ENCODE results near the gene MPPED1.

MPPED1 gene, protein sequence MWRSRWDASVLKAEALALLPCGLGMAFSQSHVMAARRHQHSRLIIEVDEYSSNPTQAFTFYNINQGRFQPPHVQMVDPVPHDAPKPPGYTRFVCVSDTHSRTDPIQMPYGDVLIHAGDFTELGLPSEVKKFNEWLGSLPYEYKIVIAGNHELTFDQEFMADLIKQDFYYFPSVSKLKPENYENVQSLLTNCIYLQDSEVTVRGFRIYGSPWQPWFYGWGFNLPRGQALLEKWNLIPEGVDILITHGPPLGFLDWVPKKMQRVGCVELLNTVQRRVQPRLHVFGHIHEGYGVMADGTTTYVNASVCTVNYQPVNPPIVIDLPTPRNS

DNA sequence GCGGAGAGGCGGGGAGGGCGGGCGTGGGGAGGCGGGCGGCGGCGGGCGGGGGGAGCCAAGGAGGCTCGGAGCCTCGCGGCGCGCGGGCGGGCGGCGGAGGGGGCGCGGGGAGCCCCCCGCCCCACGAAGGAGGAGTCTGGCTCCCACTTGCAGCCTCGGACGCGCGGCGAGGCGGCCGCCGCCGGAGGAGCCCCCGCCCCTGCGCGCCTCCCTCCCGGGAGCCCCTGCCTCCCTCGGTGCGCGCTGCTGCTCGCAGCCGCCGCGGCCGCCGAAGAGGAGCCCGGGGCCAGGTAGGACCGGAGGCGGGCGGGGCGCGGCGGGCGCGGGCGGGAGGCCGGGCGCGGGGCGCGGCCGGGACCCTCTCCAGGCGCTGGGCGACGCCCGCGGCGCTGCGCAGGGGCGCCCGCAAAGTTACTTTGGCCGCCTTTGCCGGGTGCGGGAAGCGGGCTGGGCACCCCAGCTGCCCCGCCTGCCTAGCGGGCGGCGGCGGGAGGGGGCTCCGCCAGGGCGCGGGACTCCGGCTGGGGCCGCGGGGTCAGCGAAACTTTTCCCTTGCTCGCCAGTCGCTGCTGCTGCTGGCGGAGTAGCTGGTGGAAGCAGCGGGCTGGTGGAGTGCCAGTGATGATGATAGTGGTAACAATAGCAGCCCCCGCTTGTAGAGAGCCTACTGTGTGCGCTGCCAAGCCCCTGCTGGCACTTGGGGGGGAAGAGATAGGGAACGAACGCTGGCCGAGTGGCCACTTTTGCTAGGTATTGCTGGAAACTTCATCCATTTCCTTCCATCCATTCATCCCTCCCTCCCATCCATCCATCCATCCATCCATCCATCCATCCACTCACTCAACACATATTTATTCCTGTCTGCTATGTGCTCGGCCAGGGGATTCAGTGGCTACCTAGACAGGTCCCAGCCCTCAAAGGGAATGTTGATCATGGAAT, at the start of gene MPPED1:
Gene MPPED1, plus strand, starts transcription at position 146 of the 939 bp plus-strand sequence. CDS start 12,972 bp downstream, outside the sequence.
- no peak for DNase-seq

DNA sequence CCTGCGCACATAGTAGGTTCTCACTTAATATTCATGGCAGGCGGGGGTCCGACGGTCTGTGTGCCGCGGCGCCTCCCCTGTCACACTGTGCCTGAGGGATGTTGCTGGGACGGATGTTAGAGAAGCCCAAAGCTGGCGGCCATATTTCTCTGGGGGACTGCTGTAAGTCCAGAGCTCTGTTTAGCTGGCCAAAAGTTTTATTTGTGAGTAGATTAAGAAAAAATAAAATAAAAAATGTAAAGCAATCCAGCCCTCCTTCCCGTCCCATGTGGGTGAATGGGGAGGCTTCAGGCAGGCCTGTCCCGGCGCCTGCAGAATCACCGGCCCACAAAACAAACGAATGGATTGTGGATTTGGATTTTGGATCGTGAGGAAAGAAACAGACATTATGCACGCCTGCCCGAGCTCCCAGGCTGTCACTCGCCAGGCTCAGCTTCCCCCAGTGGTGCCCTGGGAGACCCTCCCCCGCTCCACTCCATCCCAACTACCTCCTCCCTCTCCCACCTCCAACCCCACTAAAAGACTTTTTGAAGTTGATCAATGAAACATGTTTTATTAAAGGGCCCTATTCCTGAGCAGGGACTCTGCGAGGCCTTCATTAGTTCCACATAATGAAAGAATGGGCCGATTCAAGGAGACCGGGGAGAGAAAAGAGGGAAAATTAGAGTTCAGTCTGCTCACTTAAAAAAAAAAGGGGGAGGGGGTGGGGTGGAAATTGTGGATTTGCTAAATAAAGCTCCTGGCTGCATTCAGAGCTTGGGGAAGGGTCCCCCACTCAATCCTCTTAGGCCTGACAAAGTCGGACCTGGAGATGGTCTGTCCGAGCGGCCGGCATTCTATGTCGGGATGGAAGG, 48.3 kb upstream of the MPPED1 start:
- DNase-seq, result no peak

DNA sequence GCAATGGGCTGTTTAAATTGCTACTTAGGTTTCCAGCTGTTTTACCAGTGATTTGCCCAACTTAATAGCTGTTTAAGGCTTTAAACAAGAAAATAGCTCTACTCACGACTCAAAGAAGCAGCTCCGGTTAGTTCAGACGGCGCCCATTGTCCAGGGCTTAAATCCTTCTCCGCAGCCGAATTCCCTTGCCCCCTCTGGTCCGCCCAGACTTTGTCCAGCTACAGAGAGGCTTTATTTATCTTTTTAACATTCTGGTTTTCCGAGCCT, 47.7 kb upstream of the MPPED1 start:
- no peak for DNase-seq

DNA sequence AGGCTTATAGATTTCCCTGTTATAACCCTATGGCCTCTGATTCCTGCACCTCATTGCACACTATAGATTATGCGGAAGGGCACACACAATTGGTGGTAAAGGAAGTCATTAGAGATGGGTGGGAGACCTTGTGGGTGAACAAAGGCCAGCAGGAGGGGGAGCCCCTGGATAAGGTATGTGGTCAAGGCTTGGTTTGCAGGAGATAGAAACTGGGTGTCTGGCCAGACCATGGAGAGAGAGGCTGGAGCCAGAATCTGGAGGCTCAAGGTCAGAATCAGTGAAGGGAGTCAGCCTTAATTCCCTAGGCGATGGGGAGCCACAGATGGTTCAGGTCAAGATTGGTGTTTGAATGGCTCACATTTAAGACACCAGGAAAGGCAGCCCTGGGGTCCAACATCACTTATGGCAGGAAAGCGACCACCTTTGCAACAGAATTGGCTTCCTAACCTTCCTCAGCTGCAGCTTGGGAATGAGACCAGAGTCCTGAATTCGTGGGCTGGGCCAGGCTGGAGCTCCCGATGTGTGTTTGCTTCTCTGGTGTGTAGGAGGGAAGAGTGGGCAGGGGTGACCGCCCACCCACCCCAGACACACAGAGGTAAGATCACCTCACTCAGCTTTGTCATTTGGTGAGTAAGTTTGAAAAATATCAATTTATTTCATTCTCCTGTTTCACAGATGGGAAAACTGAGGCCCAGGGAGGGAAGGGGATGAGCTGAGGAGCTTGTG, 45.9 kb upstream of the MPPED1 start:
- no peak for DNase-seq

DNA sequence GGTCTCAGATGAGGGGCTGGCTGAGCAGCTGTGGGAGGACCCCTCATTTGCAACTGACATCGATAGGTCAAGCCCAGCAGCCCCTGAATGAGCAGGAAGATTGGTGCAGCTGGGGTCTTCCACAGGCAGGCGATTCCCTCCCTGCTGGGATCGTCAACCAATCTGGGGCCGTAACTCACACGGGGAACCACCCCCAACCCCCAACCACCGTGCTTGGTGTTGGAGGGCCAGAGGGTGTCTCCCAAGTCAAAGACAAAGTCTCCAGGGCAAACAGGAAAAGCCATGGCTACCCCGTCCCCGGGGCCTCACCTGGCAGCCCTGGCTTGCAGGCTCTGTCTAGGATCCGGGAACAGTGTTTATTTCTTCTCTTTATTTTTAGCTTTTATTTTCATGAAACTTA, 41.8 kb upstream of the MPPED1 start:
- DNase-seq, result no peak

DNA sequence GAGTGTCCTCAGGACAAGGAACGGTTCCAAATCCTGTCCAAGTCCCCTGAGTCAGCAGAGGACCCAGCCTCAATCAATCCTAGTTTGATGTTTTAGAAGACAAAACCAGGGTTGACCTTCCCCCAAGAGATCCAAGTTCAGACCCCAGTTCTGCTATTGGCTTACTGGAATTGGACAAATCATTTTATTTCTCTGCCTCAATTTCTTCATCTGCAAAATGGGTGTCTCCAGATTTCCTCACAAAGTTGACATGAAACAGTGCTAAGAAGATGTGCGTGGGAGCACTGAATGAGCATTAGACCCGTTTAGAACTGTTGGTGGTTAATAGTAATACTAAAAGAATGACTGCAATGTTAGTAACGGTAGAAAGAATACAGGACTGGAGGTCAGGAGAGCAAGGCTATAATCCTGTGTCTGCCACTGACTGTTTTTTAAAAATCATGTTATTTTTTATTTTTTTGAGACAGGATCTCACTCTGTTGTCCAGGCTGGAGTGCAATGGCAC, 35.8 kb upstream of the MPPED1 start:
- no peak for DNase-seq

DNA sequence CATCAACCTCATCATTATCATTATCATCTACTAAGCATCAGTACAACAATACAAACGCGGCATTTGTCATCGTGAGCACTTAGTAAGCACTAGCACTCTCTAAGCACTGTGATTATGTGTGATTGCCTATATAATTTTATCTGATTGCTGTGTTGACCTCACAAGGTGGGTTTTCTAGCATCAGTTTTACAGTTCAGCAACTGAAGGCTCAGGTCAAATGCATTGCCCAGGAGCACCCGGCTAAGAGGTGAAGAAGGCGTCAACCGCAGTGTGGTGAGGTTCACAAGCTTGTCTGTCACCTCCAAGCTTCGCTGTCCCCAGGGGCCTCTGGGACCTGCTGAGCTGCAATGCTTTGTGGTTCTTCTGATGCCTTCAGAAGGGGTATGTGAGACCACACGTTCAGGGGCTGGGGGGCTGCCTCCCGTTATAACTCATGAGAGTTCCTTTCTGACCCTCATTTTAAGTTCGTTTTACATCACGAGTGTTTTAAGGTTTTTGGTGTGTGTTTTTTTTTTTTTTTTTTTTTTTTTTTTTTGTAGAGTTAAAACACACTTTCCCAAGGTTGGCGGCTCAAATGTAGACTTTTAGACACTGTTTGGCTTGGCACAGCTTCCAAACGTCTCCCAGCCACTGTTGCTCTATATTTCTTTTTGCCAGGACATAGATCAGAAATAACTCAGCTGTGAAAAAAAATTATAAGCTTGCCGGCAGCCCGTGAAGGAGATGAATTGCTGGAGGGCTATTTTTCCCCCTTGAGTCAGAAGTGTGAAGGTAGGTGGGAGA, 34.9 kb upstream of the MPPED1 start:
- no peak for DNase-seq

DNA sequence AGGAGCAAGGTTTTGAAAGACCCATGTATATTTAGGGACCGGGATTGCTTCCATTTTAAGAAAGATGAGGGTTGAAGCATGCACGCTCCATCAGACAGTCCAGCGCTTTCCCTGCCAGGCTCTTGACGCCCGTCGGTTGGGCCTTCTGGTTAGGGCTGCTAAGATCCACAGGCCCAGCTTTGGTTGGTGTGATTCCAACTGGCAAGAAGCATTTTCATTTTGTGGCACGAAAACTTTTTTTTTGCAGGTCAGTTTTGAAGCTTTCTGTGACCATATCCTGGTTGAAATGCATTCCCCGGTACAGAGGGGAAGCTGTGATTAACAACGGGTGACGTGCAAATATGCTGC, 34.3 kb upstream of the MPPED1 start:
- no peak for DNase-seq

DNA sequence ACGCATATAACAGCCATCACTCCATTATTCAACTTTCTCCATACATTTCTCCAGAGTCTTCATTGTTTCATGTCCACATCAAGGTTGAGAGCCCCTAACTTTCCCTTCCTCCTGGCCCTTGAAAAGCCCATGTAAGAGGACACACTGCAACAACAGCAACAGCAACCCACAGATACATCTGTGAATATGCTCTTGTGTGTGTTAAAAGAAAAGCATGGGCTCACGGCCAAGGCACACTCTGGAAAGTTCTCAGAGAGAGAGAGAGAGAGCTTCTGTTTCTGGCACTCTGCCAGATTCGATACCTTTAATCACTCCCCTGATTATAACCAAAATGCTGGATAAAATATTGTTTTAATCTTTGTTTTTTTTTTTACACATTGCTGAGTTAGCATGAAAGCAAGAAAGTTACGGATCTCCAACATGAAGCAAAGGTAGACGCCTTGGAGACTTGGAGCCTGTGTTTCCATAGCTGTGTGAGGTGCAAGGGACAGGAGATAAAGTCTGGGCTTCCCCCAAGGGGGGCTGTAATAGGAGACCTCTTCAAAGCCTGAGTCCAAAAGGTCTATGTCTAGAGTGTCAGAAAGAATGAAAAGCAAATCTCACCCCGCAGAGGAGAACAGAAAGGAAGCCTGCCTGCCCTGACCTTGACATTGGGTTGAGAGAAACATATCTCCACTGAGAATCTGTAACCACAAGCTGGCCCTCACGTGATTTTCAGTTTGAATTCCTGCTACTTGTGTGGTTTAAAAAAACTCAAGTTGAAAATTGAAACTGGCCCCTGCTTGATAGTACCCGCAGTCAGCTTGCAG, 33.7 kb upstream of the MPPED1 start:
- peak; percentile 77 for DNase-seq

DNA sequence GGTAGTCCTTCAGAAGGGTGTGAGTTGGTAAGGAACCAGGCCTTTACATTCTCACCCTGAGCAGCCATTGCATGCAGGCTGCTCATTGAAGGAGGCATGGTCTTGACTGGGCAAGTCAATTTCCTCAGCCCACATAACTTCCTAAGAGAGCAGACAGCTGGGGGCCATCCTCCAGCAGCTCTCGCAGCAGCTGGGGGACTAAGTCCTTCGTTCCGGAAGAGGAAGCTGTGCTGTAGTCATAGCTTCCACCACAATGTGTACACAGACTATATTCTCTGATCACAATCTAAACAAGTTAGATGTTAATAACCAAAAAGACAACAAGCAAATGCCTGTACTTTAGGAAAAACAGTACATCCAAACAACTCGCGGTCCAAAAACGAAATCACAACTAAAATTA, 30.1 kb upstream of the MPPED1 start:
- DNase-seq, result peak; percentile 69

DNA sequence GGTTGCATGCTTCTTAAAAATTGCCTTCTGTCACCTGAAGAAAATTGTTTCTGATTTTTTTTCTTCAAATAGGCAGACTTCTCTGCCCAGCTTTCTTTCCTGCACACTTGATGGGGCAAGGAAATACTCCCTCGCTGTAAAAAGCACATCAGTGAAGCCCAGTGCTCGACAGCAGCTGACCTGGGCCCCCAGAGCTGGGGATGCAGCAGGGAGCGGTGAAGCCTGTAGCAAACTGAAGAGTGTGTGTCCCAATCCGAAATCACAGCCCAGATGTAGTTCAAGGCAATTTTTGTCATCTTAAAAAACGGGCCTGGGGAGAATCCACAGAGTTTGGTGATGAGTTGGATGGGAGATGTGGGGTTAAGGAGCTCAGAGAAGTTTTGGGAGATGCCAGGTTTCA, 27.0 kb upstream of the MPPED1 start:
- no peak for DNase-seq

DNA sequence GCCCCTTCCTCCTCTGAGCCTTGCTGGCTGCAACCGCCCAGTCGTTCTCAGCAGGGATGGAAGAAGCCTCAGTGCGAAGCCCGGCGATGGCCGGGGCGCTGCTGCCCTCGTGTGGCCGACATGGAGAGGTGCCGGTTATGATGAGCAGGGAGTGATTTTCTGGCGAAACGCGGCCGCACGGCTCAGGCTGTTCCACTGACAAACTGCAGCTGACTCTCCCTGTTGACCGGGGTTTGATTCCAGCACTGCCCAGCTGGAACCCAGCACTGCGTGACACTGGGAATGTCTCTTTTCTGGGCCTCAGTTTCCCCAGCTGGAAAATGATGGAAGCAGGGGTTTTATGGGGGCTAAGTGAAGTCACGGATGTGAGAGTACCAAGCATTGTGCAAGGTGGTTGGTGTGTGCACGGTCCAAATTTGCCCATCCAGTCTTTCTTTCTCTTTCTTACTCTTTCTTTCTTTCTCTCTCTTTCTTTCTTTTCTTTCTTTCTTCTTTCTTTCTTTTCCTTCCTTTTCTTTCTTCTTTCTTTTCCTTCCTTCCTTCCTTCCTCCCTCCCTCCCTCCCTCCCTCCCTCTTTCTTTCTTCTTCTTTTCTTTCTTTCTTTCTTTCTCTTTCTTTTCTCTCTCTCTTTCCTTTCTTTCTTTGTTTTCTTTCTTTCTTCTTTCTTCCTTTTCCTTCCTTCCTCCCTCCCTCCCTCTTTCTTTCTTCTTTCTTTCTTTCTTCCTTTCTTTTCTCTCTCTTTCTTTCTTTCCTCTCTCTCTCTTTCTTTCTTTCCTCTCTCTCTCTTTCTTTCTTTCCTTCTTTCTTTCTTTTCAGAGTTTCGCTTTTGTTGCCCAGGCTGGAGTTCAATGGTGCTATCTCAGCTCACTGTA, 25.8 kb upstream of the MPPED1 start:
- peak; percentile 86 for DNase-seq

DNA sequence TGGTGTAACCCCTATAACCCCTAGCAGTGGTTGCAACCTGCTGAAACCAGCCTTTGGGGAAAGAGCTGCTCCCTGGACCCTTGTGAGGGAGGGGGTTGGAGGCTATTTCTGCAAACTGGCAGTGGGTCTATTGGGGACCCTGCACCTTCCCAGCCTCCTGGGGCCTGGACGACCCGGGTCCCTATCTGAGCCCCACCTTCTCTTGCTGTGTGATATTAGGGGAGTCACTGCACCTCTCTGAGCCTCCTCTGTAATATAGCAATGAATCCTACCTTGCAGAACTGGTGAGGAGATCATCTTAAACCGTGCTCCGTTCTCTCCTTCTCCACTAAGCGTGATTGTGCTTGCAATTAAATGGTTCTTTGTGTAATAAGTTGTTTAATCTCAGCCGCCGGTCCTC, 24.0 kb upstream of the MPPED1 start:
- DNase-seq, result no peak

DNA sequence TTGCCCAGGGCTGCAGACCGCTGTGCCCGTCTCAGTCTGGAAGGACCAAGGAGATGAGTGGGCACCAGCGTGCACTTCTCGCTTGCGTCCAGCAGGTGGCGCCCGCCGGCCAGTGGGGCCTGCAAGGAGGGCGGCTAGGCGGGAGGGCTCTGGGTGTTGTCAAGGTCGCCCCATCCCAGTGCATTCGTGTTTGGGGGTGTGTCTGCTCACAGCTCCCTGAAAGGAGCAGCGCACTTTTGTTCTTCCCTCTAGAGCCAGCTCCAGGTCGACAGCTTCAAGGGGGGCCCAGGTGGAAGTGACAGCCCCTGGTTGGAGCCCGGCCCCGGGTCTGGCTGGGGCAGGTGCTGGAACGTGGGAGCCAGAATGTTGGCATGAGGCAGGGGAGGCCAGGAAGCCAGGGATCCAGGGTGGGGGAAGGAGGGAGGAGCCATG, 23.4 kb upstream of the MPPED1 start:
- peak; percentile 82 for DNase-seq

DNA sequence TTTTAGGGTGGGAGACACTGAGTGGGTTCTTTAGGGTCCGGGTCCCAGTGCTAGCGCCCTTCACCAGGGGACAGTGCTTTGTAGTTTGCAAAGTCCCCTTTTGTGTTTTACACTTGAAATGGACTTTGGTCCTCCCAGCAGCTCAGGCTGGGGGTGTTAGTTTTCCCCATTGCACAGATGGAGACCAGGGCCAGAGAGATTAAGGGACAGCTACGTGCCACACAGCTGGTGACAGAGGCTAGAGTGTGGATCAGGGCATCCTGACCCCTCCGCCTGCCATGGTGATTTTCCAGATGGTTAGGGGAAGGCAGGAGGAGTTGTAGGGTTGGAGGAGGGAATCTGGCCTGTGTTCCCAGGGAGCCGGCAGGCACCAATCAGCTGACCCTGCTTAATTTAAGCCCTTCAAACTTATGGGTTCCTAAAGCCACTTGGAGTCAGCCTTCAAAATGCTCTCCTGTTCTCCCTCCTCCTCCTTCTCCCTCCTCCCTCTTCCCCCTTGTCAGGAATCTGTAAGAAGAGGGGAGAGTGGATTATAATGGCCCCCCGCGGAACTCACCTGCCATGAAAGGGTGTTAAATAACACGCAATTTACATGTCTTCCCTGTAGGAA, 22.5 kb upstream of the MPPED1 start:
- DNase-seq, result no peak

DNA sequence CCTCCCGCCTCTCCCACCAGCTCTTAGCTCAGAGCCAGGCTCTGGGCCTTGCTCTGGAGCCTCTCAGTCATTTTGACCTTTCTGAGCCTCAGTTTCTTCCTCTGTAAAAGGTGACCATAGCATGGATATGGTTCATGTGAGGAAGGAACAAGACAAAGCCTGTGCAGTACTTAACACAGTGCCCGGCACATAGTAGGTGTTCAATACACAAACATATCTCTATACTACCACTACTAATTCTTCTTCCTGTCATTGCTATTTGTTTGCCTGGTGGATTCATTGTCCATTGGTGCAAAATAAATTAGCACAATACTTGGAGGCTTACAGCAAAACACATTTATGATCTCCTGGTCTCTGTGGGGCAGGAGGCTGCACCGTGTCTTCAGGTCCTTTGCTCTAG, 21.6 kb upstream of the MPPED1 start:
- no peak for DNase-seq

DNA sequence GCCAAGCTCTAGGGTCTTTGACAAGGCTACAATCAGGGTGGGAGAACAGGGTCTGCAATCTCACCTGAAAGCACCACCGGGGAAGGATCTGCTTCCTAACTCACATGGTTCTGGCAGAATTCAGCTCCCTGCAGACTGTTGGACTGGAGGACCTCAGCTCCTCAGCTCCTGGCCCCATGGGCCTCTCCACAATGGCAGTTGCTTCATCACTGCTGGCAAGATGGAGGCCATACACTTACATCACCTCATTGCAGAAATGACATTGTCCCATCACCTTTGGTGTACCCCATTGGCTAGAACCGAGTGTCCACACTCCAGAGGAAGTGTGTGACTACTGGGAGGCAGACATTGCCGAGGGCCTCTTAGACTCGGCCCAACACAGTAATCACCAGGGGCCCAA, 20.9 kb upstream of the MPPED1 start:
- no peak for DNase-seq

DNA sequence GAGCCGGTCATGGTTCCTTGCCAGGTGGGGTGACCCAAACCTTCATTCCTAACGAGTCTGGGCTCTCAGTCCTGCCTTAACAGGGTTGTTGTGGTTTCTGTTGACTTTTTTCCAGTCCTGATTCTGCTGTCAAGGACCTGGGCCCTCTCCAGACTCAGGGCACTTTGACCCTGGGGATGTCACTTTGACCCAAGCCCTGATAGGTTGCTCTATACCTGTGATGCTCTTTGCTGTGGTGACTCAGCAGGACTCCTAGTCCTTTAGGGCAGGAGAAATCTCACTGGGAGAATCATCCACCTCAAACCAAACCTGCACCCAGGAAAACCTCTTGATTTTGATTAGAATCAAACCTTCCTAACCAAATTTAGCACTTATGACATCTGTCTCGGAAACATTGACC, 20.5 kb upstream of the MPPED1 start:
- DNase-seq, result no peak

DNA sequence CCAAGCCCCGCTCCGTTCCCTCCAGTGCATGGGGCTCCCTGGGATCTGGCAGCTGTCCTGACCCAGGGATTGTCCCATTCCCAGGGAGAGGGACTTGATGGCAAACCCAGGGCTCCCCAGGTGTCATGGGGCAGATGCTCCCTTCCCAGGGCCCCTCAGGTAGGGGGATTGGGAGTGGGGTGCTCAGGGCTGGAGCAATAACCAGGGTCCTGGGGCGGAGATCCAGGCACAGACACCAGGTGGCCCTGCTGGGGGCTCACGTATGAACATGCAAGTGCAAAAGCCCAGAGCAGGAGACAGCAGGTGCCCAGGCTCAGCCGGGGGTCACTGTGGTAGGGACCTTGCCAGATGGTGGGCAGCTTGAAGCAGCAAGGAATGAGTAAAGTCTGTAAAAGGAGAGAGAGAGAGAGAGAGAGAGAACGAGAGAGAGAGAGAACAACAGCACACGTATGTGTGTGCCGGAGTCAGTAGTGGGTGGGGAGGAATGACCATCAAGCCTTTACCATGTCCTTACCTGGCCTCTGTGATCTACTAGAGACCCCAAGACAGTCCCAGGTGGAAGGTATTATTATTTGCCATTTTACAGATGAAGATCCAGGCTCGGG, 19.3 kb upstream of the MPPED1 start:
- no peak for DNase-seq

All from hematopoietic multipotent progenitor cell treated with erythropoietin and hydrocortisone succinate and interleukin-3 and kit ligand, for 6 days (in vitro differentiated cells).